IMR-90 (cell line): ENCODE data around the gene FOXP1. TPM values are rescaled to one million over a fixed set of nuclear protein-coding genes. Genes with fewer than 3 reads are reported as not detected.

Experiments
- ATAC-seq: fragments of 200-7000 bp; cut with Tn5 transposase; 2 replicates; pipeline ENCODE4 v1.9.1; 2020; ENCODE audit warnings: low read depth, mild to moderate bottlenecking, moderate library complexity
- BruUV-seq: library from RNA; stranded (reverse); fragments of 400-500 nt; replicated peaks from 2 replicates; lab custom pipeline; 2021; lab: Mats Ljungman, UMichigan
- CTCF ChIA-PET: fragments of 300-600 bp; formaldehyde crosslinking; extraction: SDS; loops from one replicate; lab custom pipeline; 2021; ENCODE audit warnings: antibody characterized with exemption; lab: Yijun Ruan, JAX
- POLR2A ChIA-PET: fragments of 300-600 bp; sonication (Branson Sonifier 250); formaldehyde crosslinking; loops from one replicate; lab custom pipeline; 2022; ENCODE audit warnings: antibody characterized with exemption; ENCODE audit not compliant: unreplicated experiment; lab: Charles Lee
- DNase-seq: peaks from one replicate; pipeline ENCODE4 v3.0.0; 2013
- H2AFZ ChIP-seq: replicated peaks from 2 replicates; pipeline ENCODE3; 2013; ENCODE audit warnings: low read length, mild to moderate bottlenecking; ENCODE audit not compliant: poor library complexity
- H2AK5ac ChIP-seq: 2 replicates; pipeline ENCODE4 v1.6.1; 2013; ENCODE audit warnings: low read depth, low read length, inconsistent platforms
- H2AK9ac ChIP-seq: replicated peaks from 2 replicates; pipeline ENCODE3; 2013; ENCODE audit warnings: mild to moderate bottlenecking, low read depth, low read length, moderate library complexity; ENCODE audit not compliant: poor library complexity
- H2BK120ac ChIP-seq: 2 replicates; pipeline ENCODE4 v1.6.1; 2013; ENCODE audit warnings: low read depth, low read length, inconsistent platforms
- H2BK15ac ChIP-seq: 3 replicates; pipeline ENCODE4 v1.6.1; 2013; ENCODE audit warnings: low read depth, low read length, inconsistent platforms
- H2BK20ac ChIP-seq: 2 replicates; pipeline ENCODE4 v1.6.1; 2013; ENCODE audit warnings: low read depth, mild to moderate bottlenecking, inconsistent platforms, low read length, moderate library complexity
- H2BK5ac ChIP-seq: 2 replicates; pipeline ENCODE4 v1.6.1; 2013; ENCODE audit warnings: mild to moderate bottlenecking, low read depth, low read length, inconsistent platforms; ENCODE audit not compliant: poor library complexity, severe bottlenecking
- H3K14ac ChIP-seq: replicated peaks from 2 replicates; pipeline ENCODE4 v1.6.1; 2013; ENCODE audit warnings: low read depth, low read length, inconsistent platforms
- H3K18ac ChIP-seq: 2 replicates; pipeline ENCODE4 v1.6.1; 2013; ENCODE audit warnings: low read depth, low read length, control low read depth
- H3K23ac ChIP-seq: 2 replicates; pipeline ENCODE4 v1.6.1; 2013; ENCODE audit warnings: low read depth, low read length, inconsistent platforms
- H3K27ac ChIP-seq: 2 replicates; pipeline ENCODE4 v1.5.1; 2013; ENCODE audit warnings: mild to moderate bottlenecking, control low read depth, low read length; ENCODE audit not compliant: insufficient read depth
- H3K27me3 ChIP-seq: 2 replicates; pipeline ENCODE4 v1.6.1; 2013; ENCODE audit warnings: low read length; ENCODE audit not compliant: control insufficient read depth, insufficient read depth
- H3K36me3 ChIP-seq: 2 replicates; pipeline ENCODE4 v1.6.1; 2013; ENCODE audit warnings: low read length, mixed read lengths; ENCODE audit not compliant: control insufficient read depth, insufficient read depth
- H3K4ac ChIP-seq: 2 replicates; pipeline ENCODE4 v1.6.1; 2013; ENCODE audit warnings: low read depth, low read length, inconsistent platforms
- H3K4me1 ChIP-seq: 2 replicates; pipeline ENCODE4 v1.6.1; 2013; ENCODE audit warnings: low read length, mixed read lengths; ENCODE audit not compliant: control insufficient read depth, insufficient read depth
- H3K4me2 ChIP-seq: 2 replicates; pipeline ENCODE4 v1.6.1; 2013; ENCODE audit warnings: low read depth, mild to moderate bottlenecking, control low read depth, low read length, moderate library complexity
- H3K4me3 ChIP-seq: 2 replicates; pipeline ENCODE4 v1.5.1; 2013; ENCODE audit warnings: low read depth, mild to moderate bottlenecking, control low read depth, low read length, moderate library complexity; ENCODE audit not compliant: insufficient read depth
- H3K56ac ChIP-seq: 2 replicates; pipeline ENCODE4 v1.6.1; 2013; ENCODE audit warnings: low read length, inconsistent platforms; ENCODE audit not compliant: insufficient read depth; ENCODE audit errors: extremely low read depth
- H3K79me1 ChIP-seq, 2 experiments: 2 replicates each; pipeline ENCODE4 v1.6.1; 2013; ENCODE audit warnings: low read length in 2 of 2, inconsistent platforms in 1 of 2, low read depth in 1 of 2
- H3K9ac ChIP-seq: 2 replicates; pipeline ENCODE4 v1.6.1; 2013; ENCODE audit warnings: low read depth, low read length, control low read depth
- H3K9me1 ChIP-seq: 2 replicates; pipeline ENCODE4 v1.6.1; 2013; ENCODE audit warnings: low read length, inconsistent platforms; ENCODE audit not compliant: insufficient read depth
- H3K9me3 ChIP-seq: 2 replicates; pipeline ENCODE4 v1.6.1; 2013; ENCODE audit warnings: low read length; ENCODE audit not compliant: control insufficient read depth, insufficient read depth
- H4K20me1 ChIP-seq: 2 replicates; pipeline ENCODE4 v1.6.1; 2013; ENCODE audit warnings: low read length, inconsistent platforms; ENCODE audit not compliant: insufficient read depth
- H4K5ac ChIP-seq: 2 replicates; pipeline ENCODE4 v1.6.1; 2013; ENCODE audit warnings: mild to moderate bottlenecking, low read depth, low read length, control low read depth
- H4K8ac ChIP-seq, 2 experiments: 2 replicates each; pipeline ENCODE4 v1.6.1; 2013; ENCODE audit warnings: low read depth in 2 of 2, low read length in 2 of 2, control low read depth in 1 of 2, inconsistent platforms in 1 of 2
- H4K91ac ChIP-seq: 2 replicates; pipeline ENCODE4 v1.6.1; 2013; ENCODE audit warnings: low read depth, low read length, inconsistent platforms; ENCODE audit not compliant: insufficient read depth
- BHLHE40 ChIP-seq: fragments of 150-350 bp; IDR thresholded peaks from 2 replicates; pipeline ENCODE4 v1.6.1; 2016; ENCODE audit warnings: mild to moderate bottlenecking, low read depth, low read length
- CEBPB ChIP-seq: IDR thresholded peaks from 2 replicates; pipeline ENCODE4 v1.6.1; 2012; ENCODE audit warnings: low read depth, low read length, improper control_type of control experiment
- CHD1 ChIP-seq: IDR thresholded peaks from 2 replicates; pipeline ENCODE4 v1.6.1; 2012; ENCODE audit warnings: low read depth, low read length, improper control_type of control experiment
- FOS ChIP-seq: fragments of 150-350 bp; IDR thresholded peaks from 2 replicates; pipeline ENCODE4 v1.6.1; 2016; ENCODE audit warnings: low read depth, low read length
- MAZ ChIP-seq: IDR thresholded peaks from 2 replicates; pipeline ENCODE4 v1.6.1; 2012; ENCODE audit warnings: low read depth, mild to moderate bottlenecking, low read length, improper control_type of control experiment, moderate library complexity, borderline replicate concordance
- MXI1 ChIP-seq: IDR thresholded peaks from 2 replicates; pipeline ENCODE4 v1.6.1; 2012; ENCODE audit warnings: low read depth, mild to moderate bottlenecking, low read length, moderate library complexity, borderline replicate concordance
- NFE2L2 ChIP-seq: fragments of 150-350 bp; IDR thresholded peaks from 2 replicates; pipeline ENCODE4 v1.6.1; 2016; ENCODE audit warnings: low read depth, mild to moderate bottlenecking, low read length
- POLR2A ChIP-seq: IDR thresholded peaks from 2 replicates; pipeline ENCODE4 v1.6.1; 2012; ENCODE audit warnings: mild to moderate bottlenecking, low read depth, low read length
- RAD21 ChIP-seq: IDR thresholded peaks from 2 replicates; pipeline ENCODE4 v1.6.1; 2012; ENCODE audit warnings: low read length, improper control_type of control experiment
- RCOR1 ChIP-seq: IDR thresholded peaks from 2 replicates; pipeline ENCODE4 v1.6.1; 2012; ENCODE audit warnings: mild to moderate bottlenecking, low read length, improper control_type of control experiment; ENCODE audit not compliant: insufficient replicate concordance
- RFX5 ChIP-seq: IDR thresholded peaks from 2 replicates; pipeline ENCODE4 v1.8.0; 2012; ENCODE audit warnings: low read depth, mild to moderate bottlenecking, low read length, moderate library complexity
- SMC3 ChIP-seq: fragments of 150-350 bp; IDR thresholded peaks from 2 replicates; pipeline ENCODE4 v1.6.1; 2016; ENCODE audit warnings: low read depth, mild to moderate bottlenecking, antibody characterized with exemption, low read length, moderate library complexity
- WGBS, 2 experiments: methylation state at CpG; one replicate each; pipeline versions ENCODE4 v1.1.5 to v1.1.7; 2013; ENCODE audit warnings: missing lambda C conversion rate in 2 of 2; ENCODE audit not compliant: insufficient read length in 1 of 2; ENCODE audit errors: extremely low coverage in 2 of 2; 5-methylcytosine and 5-hydroxymethylcytosine counted together
- dilution Hi-C: fragments of 300-500 bp; cut with HindIII; formaldehyde crosslinking; loops from one replicate; pipeline ENCODE4 v1.14.3; 2018; ENCODE audit warnings: low sequenced_read_pairs; ENCODE audit not compliant: unreplicated experiment
- in situ Hi-C: fragments of 300-500 bp; cut with MboI; formaldehyde crosslinking; loops from 3 replicates; pipeline ENCODE4 v1.14.3; 2019; ENCODE audit warnings: low sequenced_read_pairs, inconsistent platforms, mixed read lengths
- intact Hi-C: fragments of 100-400 bp; cut with micrococcal nuclease; formaldehyde crosslinking; loops from 2 replicates; pipeline ENCODE4 v1.10.0; 2022
- polyA plus RNA-seq, 3 experiments: library from polyadenylated mRNA; depleted of rRNA; stranded (reverse); fragments of >200 nt; gene quantifications; 2 replicates each; pipeline ENCODE4 v1.2.3, GENCODE V29; 2012; ENCODE audit warnings: low replicate concordance in 1 of 3
- total RNA-seq: library from RNA; depleted of rRNA; stranded (reverse); fragments of >200 nt; gene quantifications from 2 replicates; pipeline ENCODE4 v1.2.3, GENCODE V29; 2012
- TF ChIP-seq, protein P1 (sequence below): fragments of 150-350 bp; IDR thresholded peaks from 2 replicates; pipeline ENCODE4 v1.6.1; 2016; ENCODE audit warnings: low read depth, mild to moderate bottlenecking, low read length, moderate library complexity, borderline replicate concordance

FOXP1 gene
- total and polyA plus RNA-seq, 2 of the 4 experiments (the other 2 are of a cell fraction), result 37.0 to 132 TPM

DNA sequence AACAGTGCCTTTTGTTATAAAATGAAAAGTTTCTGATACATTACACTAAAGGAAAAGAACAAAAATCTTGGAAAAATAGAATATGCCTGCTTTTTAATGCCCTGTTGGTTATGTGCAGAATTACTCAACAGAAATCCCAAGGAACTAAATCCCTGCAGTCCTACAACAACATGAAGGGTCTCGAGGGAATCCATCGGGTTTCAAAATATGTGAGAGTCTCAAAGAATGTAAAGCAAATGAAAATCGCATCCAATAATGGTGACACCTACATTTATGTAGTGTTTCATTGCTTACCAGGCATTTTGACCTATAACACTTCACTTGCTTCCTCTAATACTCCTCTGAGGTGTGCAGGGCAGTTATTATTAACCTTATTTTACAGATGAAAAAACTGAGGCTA, 411.3 kb downstream of the FOXP1 start:
- Histone ChIP-seq H3K4ac (peak overlapping the region; percentile 60), H4K20me1 (no peaks in the 10 kb centered on the region), H2BK5ac (peak overlapping the region; percentile 90), H4K91ac (peak overlapping the region; percentile 69), H2AK5ac (peak overlapping the region; percentile 59; the same call in 1 of the 2 replicates), H2AFZ (no peak overlapping the region), H3K9me1 (peaks cover 7% of the 10 kb centered on the region; the same call in 1 of the 2 replicates), H3K4me1 (peaks cover 26% of the 10 kb centered on the region), H3K56ac (no peak overlapping the region), H3K18ac (peak overlapping the region; percentile 97), H3K4me3 (no peak overlapping the region), H3K27ac (peak overlapping the region; percentile 98; the same call in 1 of the 2 replicates), H3K9me3 (no peaks in the 10 kb centered on the region), H2BK15ac (peak overlapping the region; percentile 83; the same call in 1 of the 3 replicates), H3K36me3 (no peaks in the 10 kb centered on the region), H4K5ac (peak overlapping the region; percentile 91), H3K4me2 (peak overlapping the region; percentile 41; the same call in 1 of the 2 replicates), H3K79me1 (peaks cover 9 to 21% of the 10 kb centered on the region in 2 experiments; a peak in 3 of 4 replicates), H3K23ac (peak overlapping the region; percentile 57; the same call in 1 of the 2 replicates), H2BK20ac (peak overlapping the region; percentile 60; the same call in 1 of the 2 replicates), H4K8ac (peak overlapping the region; percentile 52; a peak in 2 of 4 replicates), H3K14ac (peak overlapping the region; percentile 53), H2BK120ac (peak overlapping the region; percentile 73), H3K9ac (peak overlapping the region; percentile 72), H2AK9ac (no peak overlapping the region), H3K27me3 (no peaks in the 10 kb centered on the region)
- ATAC-seq (no peak), DNase-seq (no peak)
- BruUV-seq, result TSS peak; percentile 17
- no CpG with 5 or more reads among the region's 3 CpGs for WGBS, 2 experiments
- intact Hi-C loops (loop anchor here (2.0 to 5.0 kb wide), 2 partner anchors 73 to 620 kb away; no protein-coding TSS in a partner anchor), dilution Hi-C loops (no loop called here), in situ Hi-C loops (no loop called here)
- no peak for TF ChIP-seq MAZ
- no peak for TF ChIP-seq NFE2L2
- TF ChIP-seq FOS, result no peak
- TF ChIP-seq POLR2A, result no peak
- no peak for TF ChIP-seq SMC3
- TF ChIP-seq MXI1, result no peak
- TF ChIP-seq CHD1, result no peak
- no peak for TF ChIP-seq RFX5
- TF ChIP-seq, protein P1, sequence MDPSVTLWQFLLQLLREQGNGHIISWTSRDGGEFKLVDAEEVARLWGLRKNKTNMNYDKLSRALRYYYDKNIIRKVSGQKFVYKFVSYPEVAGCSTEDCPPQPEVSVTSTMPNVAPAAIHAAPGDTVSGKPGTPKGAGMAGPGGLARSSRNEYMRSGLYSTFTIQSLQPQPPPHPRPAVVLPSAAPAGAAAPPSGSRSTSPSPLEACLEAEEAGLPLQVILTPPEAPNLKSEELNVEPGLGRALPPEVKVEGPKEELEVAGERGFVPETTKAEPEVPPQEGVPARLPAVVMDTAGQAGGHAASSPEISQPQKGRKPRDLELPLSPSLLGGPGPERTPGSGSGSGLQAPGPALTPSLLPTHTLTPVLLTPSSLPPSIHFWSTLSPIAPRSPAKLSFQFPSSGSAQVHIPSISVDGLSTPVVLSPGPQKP, result no peak
- no peak for TF ChIP-seq BHLHE40
- TF ChIP-seq RCOR1, result no peak
- no peak for TF ChIP-seq CEBPB
- TF ChIP-seq RAD21, result no peak
- ChIA-PET POLR2A (no interaction called here), CTCF (interaction anchor here (0.7 kb wide), 1 partner anchor 98 kb away, joined by 3 read pairs; no protein-coding TSS in a partner anchor)
